Measurements from ENCODE around the gene TOP3A. TPM values are rescaled to one million over a fixed set of nuclear protein-coding genes. Genes with fewer than 3 reads are reported as not detected.

Gene TOP3A
- polyA plus RNA-seq, 1 experiment, result 13.0 TPM

GRCh38 chr17:18263885-18264682 lies 50.7 kb downstream of the TOP3A start:
- ChIA-PET POLR2A (no interaction called here), CTCF (interaction anchor here (1.1 kb wide), 1 partner anchor 19 kb away, joined by 3 read pairs; no protein-coding TSS in a partner anchor)

GRCh38 chr17:18262641-18263040 lies 52.2 kb downstream of the TOP3A start:
- POLR2A ChIA-PET, result no interaction called here
- H3K4me3 ChIP-seq (ENCODE audit: low read depth, low read length), result no peak overlapping the region
- no peak for TF ChIP-seq CTCF (IDR thresholded peaks at IDR 0.05; ENCODE audit: insufficient read depth, low read depth, low read length)
- H3K36me3 ChIP-seq (ENCODE audit: control insufficient read depth, insufficient read depth, low read length), result peaks cover 28% of the 10 kb centered on the region
- CTCF ChIA-PET, result interaction anchor here (1.1 kb wide), 1 partner anchor 19 kb away, joined by 3 read pairs; no protein-coding TSS in a partner anchor
- H3K27me3 ChIP-seq (ENCODE audit: control insufficient read depth, insufficient read depth, low read length), result no peaks in the 10 kb centered on the region
- DNase-seq (ENCODE audit: low read depth), result no peak

More at GRCh38 chr17:18263885-18264682, 50.7 kb downstream of the TOP3A start:
- no peak for TF ChIP-seq CTCF (IDR thresholded peaks at IDR 0.05; ENCODE audit: insufficient read depth, low read depth, low read length)
- H3K36me3 ChIP-seq (ENCODE audit: control insufficient read depth, insufficient read depth, low read length), result peaks cover 28% of the 10 kb centered on the region
- H3K27me3 ChIP-seq (ENCODE audit: control insufficient read depth, insufficient read depth, low read length), result no peaks in the 10 kb centered on the region
- H3K4me3 ChIP-seq (ENCODE audit: low read depth, low read length), result no peak overlapping the region
- no peak for DNase-seq (ENCODE audit: low read depth)

GRCh38 chr17:18262111-18262510 lies 52.7 kb downstream of the TOP3A start:
- peaks cover 28% of the 10 kb centered on the region for H3K36me3 ChIP-seq (ENCODE audit: control insufficient read depth, insufficient read depth, low read length)
- no peaks in the 10 kb centered on the region for H3K27me3 ChIP-seq (ENCODE audit: control insufficient read depth, insufficient read depth, low read length)
- no peak for TF ChIP-seq CTCF (IDR thresholded peaks at IDR 0.05; ENCODE audit: insufficient read depth, low read depth, low read length)
- ChIA-PET CTCF (interaction anchor here (1.1 to 1.7 kb wide), 2 partner anchors 19 to 26 kb away, joined by 3 read pairs; no protein-coding TSS in a partner anchor), POLR2A (no interaction called here)
- H3K4me3 ChIP-seq (ENCODE audit: low read depth, low read length), result no peak overlapping the region
- DNase-seq (ENCODE audit: low read depth), result no peak

GRCh38 chr17:18261659-18262058 lies 53.1 kb downstream of the TOP3A start:
- Histone ChIP-seq H3K36me3 (ENCODE audit: control insufficient read depth, insufficient read depth, low read length) (peaks cover 28% of the 10 kb centered on the region), H3K4me3 (ENCODE audit: low read depth, low read length) (peak overlapping the region; percentile 80), H3K27me3 (ENCODE audit: control insufficient read depth, insufficient read depth, low read length) (no peaks in the 10 kb centered on the region)
- POLR2A ChIA-PET, result no interaction called here
- DNase-seq (ENCODE audit: low read depth), result no peak
- CTCF ChIA-PET, result interaction anchor here (1.1 to 1.7 kb wide), 2 partner anchors 20 to 26 kb away, joined by 3 read pairs; no protein-coding TSS in a partner anchor
- no peak for TF ChIP-seq CTCF (IDR thresholded peaks at IDR 0.05; ENCODE audit: insufficient read depth, low read depth, low read length)

GRCh38 chr17:18261146-18261515 lies 53.7 kb downstream of the TOP3A start:
- DNase-seq (ENCODE audit: low read depth), result no peak
- TF ChIP-seq CTCF (IDR thresholded peaks at IDR 0.05; ENCODE audit: insufficient read depth, low read depth, low read length), result no peak
- POLR2A ChIA-PET, result interaction anchor here (0.6 kb wide), 1 partner anchor 41 kb away, joined by 4 read pairs; no protein-coding TSS in a partner anchor
- CTCF ChIA-PET, result interaction anchor here (1.2 to 1.7 kb wide), 2 partner anchors 14 to 27 kb away, joined by 3 read pairs; no protein-coding TSS in a partner anchor
- Histone ChIP-seq H3K27me3 (ENCODE audit: control insufficient read depth, insufficient read depth, low read length) (no peaks in the 10 kb centered on the region), H3K36me3 (ENCODE audit: control insufficient read depth, insufficient read depth, low read length) (peaks cover 33% of the 10 kb centered on the region), H3K4me3 (ENCODE audit: low read depth, low read length) (peak overlapping the region; percentile 80)
